Measurements from ENCODE around the gene VAMP7.
"Not testable (repeated sequence)": the region's sequence is repeated elsewhere in the genome, so short reads cannot be mapped to it uniquely, and the experiment has no call there.

The VAMP7 gene

GRCh38 chrX:155907661-155908060 is 26.5 kb downstream of the VAMP7 start:
- DNase-seq (ENCODE audit: low read depth), result not testable (repeated sequence)

- DNase-seq (ENCODE audit: low read depth), result no peak
Observed at GRCh38 chrX:155923200-155923599, 42.1 kb downstream of the VAMP7 start.

GRCh38 chrX:155930852-155931618 is 49.9 kb downstream of the VAMP7 start:
- not testable (repeated sequence) for DNase-seq (ENCODE audit: low read depth)

- no peak for DNase-seq (ENCODE audit: low read depth)
Observed at GRCh38 chrX:155938132-155938531, 57.0 kb downstream of the VAMP7 start.

- no peak for DNase-seq (ENCODE audit: low read depth)
Observed at GRCh38 chrX:155949098-155949497, 68.0 kb downstream of the VAMP7 start.

GRCh38 chrX:155951237-155951789 is 70.2 kb downstream of the VAMP7 start:
- no peak for DNase-seq (ENCODE audit: low read depth)

GRCh38 chrX:155953055-155953454 is 71.9 kb downstream of the VAMP7 start:
- DNase-seq (ENCODE audit: low read depth), result no peak

- DNase-seq (ENCODE audit: low read depth), result no peak
Observed at GRCh38 chrX:155954793-155955192, 73.6 kb downstream of the VAMP7 start.

- no peak for DNase-seq (ENCODE audit: low read depth)
Observed at GRCh38 chrX:155956099-155956498, 75.0 kb downstream of the VAMP7 start.

GRCh38 chrX:155956649-155957048 is 75.5 kb downstream of the VAMP7 start:
- no peak for DNase-seq (ENCODE audit: low read depth)

GRCh38 chrX:155957843-155958242 is 76.7 kb downstream of the VAMP7 start:
- no peak for DNase-seq (ENCODE audit: low read depth)

GRCh38 chrX:155959018-155959587 is 78.0 kb downstream of the VAMP7 start:
- no peak for DNase-seq (ENCODE audit: low read depth)

GRCh38 chrX:155962906-155963305 is 81.8 kb downstream of the VAMP7 start:
- DNase-seq (ENCODE audit: low read depth), result no peak

GRCh38 chrX:155966876-155967275 is 85.7 kb downstream of the VAMP7 start:
- DNase-seq (ENCODE audit: low read depth), result no peak

GRCh38 chrX:155967653-155968325 is 86.6 kb downstream of the VAMP7 start:
- DNase-seq (ENCODE audit: low read depth), result no peak

- no peak for DNase-seq (ENCODE audit: low read depth)
Observed at GRCh38 chrX:155968326-155968661, 87.1 kb downstream of the VAMP7 start.

GRCh38 chrX:155968791-155969190 is 87.6 kb downstream of the VAMP7 start:
- no peak for DNase-seq (ENCODE audit: low read depth)

- not testable (repeated sequence) for DNase-seq (ENCODE audit: low read depth)
Observed at GRCh38 chrX:155971658-155972057, 90.5 kb downstream of the VAMP7 start.

- not testable (repeated sequence) for DNase-seq (ENCODE audit: low read depth)
Observed at GRCh38 chrX:155972241-155972640, 91.1 kb downstream of the VAMP7 start.

GRCh38 chrX:155983326-155983725 is 102.2 kb downstream of the VAMP7 start:
- no peak for DNase-seq (ENCODE audit: low read depth)

- no peak for DNase-seq (ENCODE audit: low read depth)
Observed at GRCh38 chrX:155985208-155985607, 104.1 kb downstream of the VAMP7 start.

- not testable (repeated sequence) for DNase-seq (ENCODE audit: low read depth)
Observed at GRCh38 chrX:155986995-155987394, 105.8 kb downstream of the VAMP7 start.

- DNase-seq (ENCODE audit: low read depth), result no peak
Observed at GRCh38 chrX:155988859-155989258, 107.7 kb downstream of the VAMP7 start.

All from fibroblast of the conjunctiva (primary cell).